BLaER1 treated with 17β-estradiol and CSF1 and Interleukin-3, amounts not matched to agents 10 nM and 100 nM (cell line): ENCODE results near the gene MEAF6.

Experiments
- H3K27ac ChIP-seq, 11 experiments: shearing (Covaris generic); formaldehyde crosslinking; 2 replicates each; pipeline ENCODE4 v1.8.1; 2022
- H3K27me3 ChIP-seq, 11 experiments: shearing (Covaris generic); formaldehyde crosslinking; 2 replicates each; pipeline ENCODE4 v1.8.1; 2022
- H3K36me3 ChIP-seq, 11 experiments: shearing (Covaris generic); formaldehyde crosslinking; 2 replicates each; pipeline ENCODE4 v1.8.1; 2022
- H3K4me1 ChIP-seq, 10 experiments: shearing (Covaris generic); formaldehyde crosslinking; 2 replicates each; pipeline ENCODE4 v1.8.1; 2022
- H3K4me2 ChIP-seq, 11 experiments: shearing (Covaris generic); formaldehyde crosslinking; 2 replicates each; pipeline ENCODE4 v1.8.1; 2022
- H3K4me3 ChIP-seq, 10 experiments: shearing (Covaris generic); formaldehyde crosslinking; 2 replicates each; pipeline ENCODE4 v1.8.1; 2022
- H3K9ac ChIP-seq, 11 experiments: shearing (Covaris generic); formaldehyde crosslinking; 2 replicates each; pipeline ENCODE4 v1.8.1; 2022
- H3K9me3 ChIP-seq, 11 experiments: shearing (Covaris generic); formaldehyde crosslinking; replicated peaks in 1 of 11; 2 replicates each; pipeline ENCODE4 v1.8.1; 2022
- H4K20me1 ChIP-seq, 11 experiments: shearing (Covaris generic); formaldehyde crosslinking; 2 replicates each; pipeline ENCODE4 v1.8.1; 2022
- Cebpa-rat ChIP-seq, 11 experiments: shearing (Covaris generic); IDR thresholded peaks; 2 replicates each; pipeline ENCODE4 v1.8.1; 2022

The MEAF6 gene

DNA sequence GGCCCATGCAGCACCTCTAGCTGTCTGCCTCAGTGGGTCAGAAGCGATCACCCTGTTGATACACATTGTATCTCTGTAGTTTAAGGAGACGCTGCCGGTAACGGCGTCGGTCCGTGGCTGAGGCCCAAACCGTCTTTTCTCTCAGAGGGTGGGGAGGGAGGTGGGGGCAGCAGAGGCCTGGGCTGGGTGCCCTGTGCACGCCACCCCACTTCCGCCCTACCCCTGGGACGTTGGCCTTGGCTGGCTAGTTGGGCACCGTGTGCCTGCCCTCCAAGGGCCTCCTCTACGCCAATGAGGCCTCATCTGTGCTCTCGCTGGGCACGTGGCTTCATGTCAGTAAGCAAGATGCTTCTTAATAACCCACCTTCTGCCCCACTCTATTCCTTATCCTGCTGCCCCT is 30.8 kb downstream of the MEAF6 start:
- Histone ChIP-seq H3K4me2 (peak overlapping the region in 2 of 11 experiments; percentile 33 to 96; a peak in 3 of 22 replicates), H3K27me3 (no peaks in the 10 kb centered on the region), H3K36me3 (peaks cover 52 to 74% (median 70%) of the 10 kb centered on the region in 11 experiments), H4K20me1 (peaks cover 0 to 58% (median 28%) of the 10 kb centered on the region in 11 experiments; a peak in 13 of 22 replicates), H3K4me1 (peaks cover 46 to 100% (median 88%) of the 10 kb centered on the region in 10 experiments), H3K4me3 (no peak overlapping the region), H3K27ac (peak overlapping the region in 9 of 11 experiments; percentile 5 to 98 (median 93); a peak in 10 of 22 replicates), H3K9me3 (no peaks in the 10 kb centered on the region), H3K9ac (peak overlapping the region in 2 of 11 experiments; percentile 21 to 93; a peak in 3 of 22 replicates)
- TF ChIP-seq Cebpa-rat (IDR thresholded peaks at IDR 0.05) = no peak

GRCh38 chr1:37482796-37483744 is 31.5 kb downstream of the MEAF6 start:
- Histone ChIP-seq H3K4me3 (no peak overlapping the region), H3K9ac (peak overlapping the region in 5 of 11 experiments; percentile 48 to 93 (median 92); a peak in 8 of 22 replicates), H3K27ac (peak overlapping the region in 10 of 11 experiments; percentile 30 to 98 (median 94); a peak in 18 of 22 replicates), H3K36me3 (peaks cover 57 to 74% (median 68%) of the 10 kb centered on the region in 11 experiments), H4K20me1 (peaks cover 0 to 62% (median 34%) of the 10 kb centered on the region in 11 experiments; a peak in 14 of 22 replicates), H3K9me3 (no peaks in the 10 kb centered on the region), H3K4me2 (peak overlapping the region in 3 of 11 experiments; percentile 95 to 100 (median 97); a peak in 5 of 22 replicates), H3K4me1 (peaks cover 53 to 100% (median 90%) of the 10 kb centered on the region in 10 experiments), H3K27me3 (no peaks in the 10 kb centered on the region)
- no peak for TF ChIP-seq Cebpa-rat (IDR thresholded peaks at IDR 0.05)

DNA sequence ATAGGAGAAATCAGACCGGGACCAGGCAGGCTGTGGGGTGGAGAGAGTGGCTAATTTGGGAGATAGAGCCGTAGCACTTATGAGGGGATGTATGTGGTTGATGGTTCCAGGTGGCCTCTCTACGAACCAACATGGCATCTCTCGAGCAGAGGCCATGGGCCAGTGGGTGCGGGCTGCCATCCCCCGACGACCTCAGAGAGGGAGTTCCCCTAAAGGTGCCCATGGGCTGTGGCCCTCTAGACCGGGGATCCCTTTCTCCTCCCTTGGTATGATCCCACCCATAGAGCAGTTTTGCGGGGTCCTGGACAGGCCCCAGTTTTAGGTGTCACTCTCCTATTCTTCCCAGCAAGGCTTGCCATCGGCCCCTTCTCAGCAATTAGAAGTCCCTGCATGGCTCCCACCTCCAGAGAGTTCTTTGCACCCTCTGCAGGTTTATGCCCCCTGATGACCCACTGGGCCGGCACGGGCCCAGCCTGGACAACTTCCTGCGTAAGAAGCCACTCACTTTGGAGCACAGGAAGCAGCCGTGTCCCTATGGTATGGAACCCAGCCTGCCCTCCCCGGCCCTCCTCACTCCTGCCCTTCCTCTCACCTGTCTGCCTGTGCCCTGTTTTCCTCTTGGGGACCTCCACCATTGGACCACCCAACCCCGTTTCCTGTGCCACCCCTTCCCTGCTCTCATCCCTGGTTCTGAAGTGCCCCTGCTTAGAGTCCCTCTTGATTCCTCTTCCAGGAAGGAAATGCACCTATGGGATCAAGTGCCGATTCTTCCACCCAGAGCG is 32.4 kb downstream of the MEAF6 start:
- peak overlapping the region in 10 of 11 experiments; percentile 84 to 98 (median 94); a peak in 20 of 22 replicates for H3K27ac ChIP-seq
- no peaks in the 10 kb centered on the region for H3K9me3 ChIP-seq
- no peak for TF ChIP-seq Cebpa-rat (IDR thresholded peaks at IDR 0.05)
- H3K36me3 ChIP-seq = peaks cover 62 to 80% (median 74%) of the 10 kb centered on the region in 11 experiments
- peaks cover 0 to 70% (median 39%) of the 10 kb centered on the region in 11 experiments; a peak in 15 of 22 replicates for H4K20me1 ChIP-seq
- H3K4me2 ChIP-seq = peak overlapping the region in 9 of 11 experiments; percentile 95 to 100 (median 100); a peak in 18 of 22 replicates
- peak overlapping the region in 1 of 10 experiments; percentile 94; a peak in 1 of 20 replicates for H3K4me3 ChIP-seq
- peaks cover 60 to 99% (median 90%) of the 10 kb centered on the region in 10 experiments for H3K4me1 ChIP-seq
- H3K27me3 ChIP-seq = no peaks in the 10 kb centered on the region
- peak overlapping the region; percentile 84 to 95 (median 92); a peak in 16 of 22 replicates for H3K9ac ChIP-seq

DNA sequence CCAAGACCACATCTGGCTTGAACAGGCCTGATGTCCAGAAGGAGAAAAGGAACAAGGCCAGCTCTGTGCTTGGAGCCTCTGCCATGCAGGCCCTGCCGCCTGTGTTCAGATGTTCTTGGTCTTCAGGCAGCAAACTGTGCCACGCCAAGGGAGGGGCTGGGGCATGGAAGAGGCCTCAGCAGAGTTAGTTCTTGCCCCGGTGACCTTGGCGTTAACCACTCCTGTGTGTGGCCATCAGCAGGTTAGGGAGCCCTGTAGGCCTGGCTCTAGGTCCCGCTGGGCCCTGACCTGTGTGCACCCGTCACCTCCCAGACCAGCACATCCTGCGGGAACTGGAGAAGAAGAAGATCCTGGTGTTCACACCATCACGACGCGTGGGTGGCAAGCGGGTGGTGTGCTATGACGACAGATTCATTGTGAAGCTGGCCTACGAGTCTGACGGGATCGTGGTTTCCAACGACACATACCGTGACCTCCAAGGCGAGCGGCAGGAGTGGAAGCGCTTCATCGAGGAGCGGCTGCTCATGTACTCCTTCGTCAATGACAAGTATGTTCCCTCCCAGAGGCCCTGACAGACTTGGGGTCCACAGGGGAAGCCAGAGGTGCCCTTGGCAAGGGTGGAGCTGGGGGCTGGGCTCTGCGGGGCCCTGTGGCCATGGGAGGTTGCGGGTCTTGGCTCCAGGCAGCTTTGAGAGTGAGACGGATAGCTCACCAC is 33.1 kb downstream of the MEAF6 start:
- H4K20me1 ChIP-seq = peaks cover 7 to 76% (median 46%) of the 10 kb centered on the region in 11 experiments; a peak in 18 of 22 replicates
- H3K9ac ChIP-seq = peak overlapping the region; percentile 84 to 95 (median 92); a peak in 19 of 22 replicates
- H3K4me3 ChIP-seq = peak overlapping the region in 3 of 10 experiments; percentile 94 to 96 (median 94); a peak in 3 of 20 replicates
- peaks cover 65 to 86% (median 80%) of the 10 kb centered on the region in 11 experiments for H3K36me3 ChIP-seq
- H3K4me1 ChIP-seq = peaks cover 60 to 99% (median 87%) of the 10 kb centered on the region in 10 experiments
- H3K9me3 ChIP-seq = no peaks in the 10 kb centered on the region
- no peak for TF ChIP-seq Cebpa-rat (IDR thresholded peaks at IDR 0.05)
- H3K27ac ChIP-seq = peak overlapping the region in 10 of 11 experiments; percentile 84 to 98 (median 94); a peak in 20 of 22 replicates
- no peaks in the 10 kb centered on the region for H3K27me3 ChIP-seq
- peak overlapping the region in 10 of 11 experiments; percentile 95 to 100 (median 100); a peak in 21 of 22 replicates for H3K4me2 ChIP-seq

DNA sequence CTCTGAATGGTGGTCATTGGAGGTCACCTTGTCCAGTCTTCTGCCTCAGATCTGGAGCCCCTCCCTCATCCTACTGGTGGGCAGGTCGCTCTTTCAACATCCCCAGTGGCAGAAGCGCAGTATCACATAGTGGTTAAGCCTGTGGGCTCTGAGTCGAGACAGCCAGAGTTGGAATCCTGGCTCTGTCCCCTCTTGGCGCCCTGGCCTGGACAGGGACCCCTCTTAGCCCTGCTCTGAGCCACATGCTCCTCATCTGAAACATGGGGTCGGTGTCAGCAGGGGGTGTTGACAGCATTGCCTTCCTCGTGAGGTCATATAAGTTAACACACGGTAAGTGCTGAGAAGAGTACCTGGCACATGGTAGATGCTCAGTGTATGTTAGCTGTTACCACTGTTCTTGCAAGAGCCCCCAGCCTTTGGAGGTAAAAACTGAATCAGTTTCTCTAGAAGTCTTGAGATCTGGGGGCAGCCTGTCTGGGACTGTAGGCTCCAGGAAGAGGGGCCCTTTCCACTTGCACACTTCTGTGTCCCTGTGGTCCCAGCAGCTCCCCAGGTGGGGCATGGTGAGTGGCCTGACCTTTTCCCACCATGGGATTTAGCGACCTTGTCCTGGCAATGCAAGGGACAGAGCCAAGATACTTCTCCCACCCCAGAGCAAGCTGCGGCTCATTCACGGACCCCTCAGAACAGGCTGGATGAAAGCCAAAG is 33.8 kb downstream of the MEAF6 start:
- peak overlapping the region; percentile 44 to 98 (median 93); a peak in 20 of 22 replicates for H3K27ac ChIP-seq
- peak overlapping the region; percentile 84 to 95 (median 92) for H3K9ac ChIP-seq
- TF ChIP-seq Cebpa-rat (IDR thresholded peaks at IDR 0.05) = no peak
- H4K20me1 ChIP-seq = peaks cover 14 to 83% (median 53%) of the 10 kb centered on the region in 11 experiments; a peak in 19 of 22 replicates
- H3K36me3 ChIP-seq = peaks cover 71 to 93% (median 87%) of the 10 kb centered on the region in 11 experiments
- H3K4me2 ChIP-seq = peak overlapping the region; percentile 95 to 100 (median 100)
- peaks cover 64 to 99% (median 83%) of the 10 kb centered on the region in 10 experiments for H3K4me1 ChIP-seq
- H3K4me3 ChIP-seq = peak overlapping the region in 7 of 10 experiments; percentile 83 to 96 (median 86); a peak in 13 of 20 replicates
- H3K27me3 ChIP-seq = no peaks in the 10 kb centered on the region
- H3K9me3 ChIP-seq = no peaks in the 10 kb centered on the region

- Histone ChIP-seq H3K4me3 (peak overlapping the region; percentile 81 to 96 (median 86); a peak in 19 of 20 replicates), H4K20me1 (peaks cover 20 to 87% (median 60%) of the 10 kb centered on the region in 11 experiments; a peak in 19 of 22 replicates), H3K4me1 (peaks cover 70 to 99% (median 80%) of the 10 kb centered on the region in 10 experiments), H3K27me3 (no peaks in the 10 kb centered on the region), H3K36me3 (peaks cover 74 to 97% (median 88%) of the 10 kb centered on the region in 11 experiments), H3K27ac (peak overlapping the region; percentile 44 to 98 (median 93); a peak in 21 of 22 replicates), H3K9me3 (no peaks in the 10 kb centered on the region), H3K4me2 (peak overlapping the region; percentile 95 to 100 (median 100)), H3K9ac (peak overlapping the region; percentile 84 to 95 (median 92))
- TF ChIP-seq Cebpa-rat (IDR thresholded peaks at IDR 0.05) = no peak
These were observed 34.5 kb downstream of the MEAF6 start for GRCh38 chr1:37480125-37480466.
